Astrocyte of the cerebellum (primary cell): ENCODE measurements around the gene GMDS.

Source experiments
- DNase-seq: peaks from one replicate; pipeline ENCODE4 v3.0.0-alpha.2; 2011; ENCODE audit warnings: low read depth
- H3K4me3 ChIP-seq: 2 replicates; pipeline ENCODE4 v1.5.1; 2011; ENCODE audit warnings: mild to moderate bottlenecking, low read depth, low read length, moderate library complexity
- in situ Hi-C: cut with HindIII; loops from 2 replicates; pipeline ENCODE4 v1.10.0; 2017; ENCODE audit warnings: low sequenced_read_pairs
- TF ChIP-seq, protein P1 (sequence below): IDR thresholded peaks from 2 replicates; pipeline ENCODE4 v1.5.1; 2012; ENCODE audit warnings: low read length, low read depth, moderate library complexity, mild to moderate bottlenecking; ENCODE audit errors: missing control alignments

GMDS gene

DNA sequence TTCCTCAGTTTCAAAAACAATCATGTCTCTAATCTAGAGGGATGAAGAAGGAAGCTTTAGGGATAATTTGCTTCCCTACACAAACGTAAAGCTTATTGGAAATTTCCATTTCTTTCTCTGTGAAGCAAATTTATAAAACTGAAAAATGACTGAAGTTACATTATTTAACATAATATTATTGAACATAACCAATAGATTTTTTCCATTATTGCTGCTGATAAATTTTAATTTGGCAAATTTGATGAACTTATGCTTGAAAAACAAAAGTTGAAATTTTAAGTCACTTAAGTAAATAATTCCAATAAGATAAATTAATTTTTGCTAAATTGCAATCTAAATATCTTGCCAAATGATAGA lies 140.9 kb downstream of the GMDS start:
- DNase-seq = no peak
- TF ChIP-seq, protein P1, sequence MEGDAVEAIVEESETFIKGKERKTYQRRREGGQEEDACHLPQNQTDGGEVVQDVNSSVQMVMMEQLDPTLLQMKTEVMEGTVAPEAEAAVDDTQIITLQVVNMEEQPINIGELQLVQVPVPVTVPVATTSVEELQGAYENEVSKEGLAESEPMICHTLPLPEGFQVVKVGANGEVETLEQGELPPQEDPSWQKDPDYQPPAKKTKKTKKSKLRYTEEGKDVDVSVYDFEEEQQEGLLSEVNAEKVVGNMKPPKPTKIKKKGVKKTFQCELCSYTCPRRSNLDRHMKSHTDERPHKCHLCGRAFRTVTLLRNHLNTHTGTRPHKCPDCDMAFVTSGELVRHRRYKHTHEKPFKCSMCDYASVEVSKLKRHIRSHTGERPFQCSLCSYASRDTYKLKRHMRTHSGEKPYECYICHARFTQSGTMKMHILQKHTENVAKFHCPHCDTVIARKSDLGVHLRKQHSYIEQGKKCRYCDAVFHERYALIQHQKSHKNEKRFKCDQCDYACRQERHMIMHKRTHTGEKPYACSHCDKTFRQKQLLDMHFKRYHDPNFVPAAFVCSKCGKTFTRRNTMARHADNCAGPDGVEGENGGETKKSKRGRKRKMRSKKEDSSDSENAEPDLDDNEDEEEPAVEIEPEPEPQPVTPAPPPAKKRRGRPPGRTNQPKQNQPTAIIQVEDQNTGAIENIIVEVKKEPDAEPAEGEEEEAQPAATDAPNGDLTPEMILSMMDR = no peak
- in situ Hi-C loops = loop anchor here (5.0 to 10.0 kb wide), 2 partner anchors 502 to 530 kb away; no protein-coding TSS in a partner anchor

DNA sequence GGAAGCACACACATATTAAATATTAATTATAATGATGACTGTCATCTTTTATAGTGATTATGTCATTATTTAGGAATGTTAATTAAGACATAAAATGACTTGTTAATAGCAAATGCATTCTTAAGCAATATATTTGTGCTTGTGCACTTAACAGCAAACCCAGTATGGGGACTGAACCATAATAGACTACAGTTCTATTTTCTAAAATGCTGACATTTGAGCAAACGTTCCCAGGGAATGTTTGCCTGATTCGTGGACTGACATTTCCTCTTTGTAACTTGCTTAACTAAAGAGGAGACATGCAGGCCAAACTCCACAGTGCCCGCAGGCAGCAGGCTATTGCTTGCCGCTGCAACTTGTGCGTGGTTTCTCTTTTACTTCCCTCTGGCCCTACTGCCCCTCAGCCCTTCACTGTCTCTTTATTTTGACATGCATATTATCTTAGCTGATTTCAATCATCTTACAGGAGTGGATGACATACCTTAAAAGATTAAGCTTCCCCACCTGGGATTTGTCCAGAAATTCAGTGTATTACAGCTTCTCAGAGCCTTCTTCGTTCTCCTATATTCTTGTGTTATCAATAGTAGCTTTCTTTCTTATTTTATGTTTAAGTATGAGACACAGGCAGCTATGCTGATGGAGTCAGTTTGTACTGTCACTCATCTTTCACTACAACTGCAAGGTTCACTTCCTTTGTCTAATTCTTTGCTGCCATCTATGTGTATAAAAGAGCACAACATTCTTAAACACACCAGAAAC lies 141.5 kb downstream of the GMDS start:
- H3K4me3 ChIP-seq = no peak overlapping the region

More for the DNA sequence above, 140.9 kb downstream of the GMDS start:
- no peak overlapping the region for H3K4me3 ChIP-seq

DNA sequence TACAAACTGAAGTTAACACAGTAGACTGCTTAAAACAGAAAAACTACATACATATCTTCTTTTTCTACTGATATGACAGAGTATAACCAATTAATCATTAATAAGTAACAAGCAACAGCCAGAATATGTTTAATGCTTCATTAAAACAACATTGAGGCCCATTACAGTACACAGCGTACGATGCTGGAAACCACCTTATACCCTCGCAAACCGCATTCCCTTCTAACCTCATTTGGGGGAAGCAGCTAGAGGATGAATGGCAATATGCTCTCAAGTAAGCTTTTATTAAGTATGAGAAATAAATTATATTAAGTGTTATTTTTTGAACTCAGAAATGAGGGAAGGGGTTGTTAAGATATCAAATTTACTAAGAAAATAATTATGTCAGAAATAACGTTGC lies 142.4 kb downstream of the GMDS start:
- no peak for DNase-seq
- no peak overlapping the region for H3K4me3 ChIP-seq
- in situ Hi-C loops = loop anchor here (5.0 to 10.0 kb wide), 2 partner anchors 501 to 532 kb away; no protein-coding TSS in a partner anchor
- TF ChIP-seq, protein P1 = no peak

More for the DNA sequence above, 141.5 kb downstream of the GMDS start:
- peak; percentile 36 for DNase-seq
- TF ChIP-seq, protein P1 = peak; percentile 48
- in situ Hi-C loops = loop anchor here (5.0 to 10.0 kb wide), 2 partner anchors 502 to 531 kb away; no protein-coding TSS in a partner anchor

DNA sequence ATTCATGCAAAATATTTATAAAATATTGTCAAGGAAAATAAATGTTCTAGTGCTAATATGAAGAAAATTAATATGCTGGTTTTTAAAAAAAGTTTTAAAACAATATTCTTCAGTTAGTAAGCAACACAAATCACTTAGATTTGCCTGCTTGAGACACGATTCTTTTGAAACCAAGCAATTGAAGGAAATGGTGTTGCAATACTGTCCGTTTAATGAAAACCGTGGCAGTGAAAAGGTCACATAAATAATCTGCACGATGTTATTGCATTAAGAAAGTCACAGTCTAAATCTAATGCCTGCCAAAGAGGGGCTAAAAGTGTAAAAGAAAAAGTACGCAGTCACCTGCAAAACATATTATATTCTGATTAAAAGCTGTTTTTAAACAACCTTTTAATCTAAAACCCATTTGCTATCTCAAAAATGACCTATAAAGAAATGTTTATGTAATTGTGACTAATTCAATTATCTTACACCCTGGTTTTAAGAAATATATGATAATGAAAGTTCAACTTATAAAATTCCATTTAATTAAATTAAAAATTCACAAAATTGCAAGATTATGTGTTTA lies 143.0 kb downstream of the GMDS start:
- in situ Hi-C loops = loop anchor here (5.0 to 10.0 kb wide), 2 partner anchors 500 to 532 kb away; no protein-coding TSS in a partner anchor
- DNase-seq = no peak
- TF ChIP-seq, protein P1 = no peak
- no peak overlapping the region for H3K4me3 ChIP-seq

DNA sequence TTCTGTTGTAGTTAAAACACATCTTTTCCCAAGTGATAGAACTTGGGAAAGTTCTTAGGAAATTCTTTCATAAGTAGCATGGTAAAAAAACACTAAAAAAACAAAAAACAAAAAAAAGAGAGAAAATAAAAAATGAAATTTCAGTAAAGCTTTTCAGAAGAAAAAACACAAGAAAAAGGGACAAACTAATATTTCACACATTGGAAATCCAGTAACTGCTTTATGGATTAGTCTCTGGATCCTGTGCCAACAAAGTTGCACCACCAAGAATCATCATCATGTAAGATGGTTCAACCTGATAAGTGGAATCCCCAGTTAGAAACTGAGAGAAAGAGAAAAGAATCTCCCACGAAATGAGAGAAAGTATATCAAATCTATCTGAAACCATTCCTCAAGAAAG lies 144.2 kb downstream of the GMDS start:
- in situ Hi-C loops = loop anchor here (5.0 to 10.0 kb wide), 2 partner anchors 499 to 534 kb away; no protein-coding TSS in a partner anchor
- TF ChIP-seq, protein P1 = no peak
- no peak for DNase-seq
- H3K4me3 ChIP-seq = no peak overlapping the region

DNA sequence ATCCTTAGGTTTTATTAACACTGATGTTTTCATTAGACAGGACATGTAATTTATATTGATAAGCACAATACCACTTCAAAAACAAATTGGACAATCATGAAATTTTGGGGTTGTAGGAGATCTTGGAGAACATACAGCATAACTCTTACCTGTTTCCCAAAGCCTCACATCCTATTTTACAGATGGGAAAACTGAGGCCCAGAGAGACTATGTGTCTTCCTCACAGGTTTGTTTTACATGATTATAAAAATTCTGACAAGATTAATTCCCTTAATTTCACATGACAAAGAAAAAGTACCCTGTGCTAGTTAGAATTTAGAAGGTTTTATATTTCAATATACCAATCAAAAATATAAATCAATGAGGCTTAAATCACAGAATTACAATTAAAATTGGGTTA lies 145.5 kb downstream of the GMDS start:
- TF ChIP-seq, protein P1 = no peak
- in situ Hi-C loops = loop anchor here (5.0 to 10.0 kb wide), 2 partner anchors 498 to 535 kb away; no protein-coding TSS in a partner anchor
- DNase-seq = no peak
- H3K4me3 ChIP-seq = no peak overlapping the region
